GM12891 (cell line): ENCODE data around the gene ERGIC1.

Experiments used
- POLR2A ChIP-seq: IDR thresholded peaks from 2 replicates; pipeline ENCODE4 v1.6.1; 2011; ENCODE audit warnings: low read depth, low read length, control low read depth
- POLR2AphosphoS5 ChIP-seq: IDR thresholded peaks from 2 replicates; pipeline ENCODE4 v1.6.1; 2011; ENCODE audit warnings: low read depth, low read length, control low read depth
- TAF1 ChIP-seq: IDR thresholded peaks from 2 replicates; pipeline ENCODE4 v1.6.1; 2011; ENCODE audit warnings: low read depth, low read length, control low read depth

DNA sequence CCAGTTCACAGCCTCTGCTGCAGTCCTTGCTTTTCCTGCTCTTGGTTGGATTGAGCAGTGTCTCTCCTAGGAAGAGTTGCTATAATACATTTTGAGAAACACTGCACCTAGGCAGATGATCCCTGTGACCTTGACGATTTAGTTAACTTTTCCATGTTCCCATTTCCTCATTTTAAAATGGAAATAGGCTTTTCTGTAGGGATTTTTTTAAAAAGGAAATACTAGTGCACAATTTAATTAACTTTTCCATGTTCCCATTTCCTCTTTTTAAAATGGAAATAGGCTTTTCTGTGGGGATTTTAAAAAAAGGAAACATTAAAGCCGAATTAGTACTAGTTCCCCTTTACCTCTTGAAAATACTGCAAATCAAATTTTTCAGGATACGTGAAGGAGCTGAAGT is 154.2 kb downstream of the ERGIC1 start:
- TF ChIP-seq POLR2A = no peak
- no peak for TF ChIP-seq TAF1
- TF ChIP-seq POLR2AphosphoS5 = no peak
